Hematopoietic multipotent progenitor cell treated with erythropoietin and hydrocortisone succinate and interleukin-3 and kit ligand, for 6 days (in vitro differentiated cells): ENCODE data around the gene PDE9A.

Experiments
- DNase-seq: peaks from one replicate; pipeline ENCODE4 v3.0.0-alpha.2; 2015

The PDE9A gene

GRCh38 chr21:42658320-42659105 lies 5.1 kb downstream of the PDE9A start:
- no peak for DNase-seq

- DNase-seq: no peak
These were observed 6.1 kb downstream of the PDE9A start for GRCh38 chr21:42659416-42660117.

- no peak for DNase-seq
These were observed 6.7 kb downstream of the PDE9A start for GRCh38 chr21:42660118-42660470.

GRCh38 chr21:42661688-42662429 lies 8.4 kb downstream of the PDE9A start:
- DNase-seq: no peak

GRCh38 chr21:42662430-42663199 lies 9.2 kb downstream of the PDE9A start:
- DNase-seq: no peak

- DNase-seq: peak; percentile 35
These were observed 9.9 kb downstream of the PDE9A start for GRCh38 chr21:42663200-42663750.

GRCh38 chr21:42663860-42664535 lies 10.6 kb downstream of the PDE9A start:
- no peak for DNase-seq

GRCh38 chr21:42664614-42665013 lies 11.2 kb downstream of the PDE9A start:
- no peak for DNase-seq

- DNase-seq: peak; percentile 93
These were observed 11.6 kb downstream of the PDE9A start for GRCh38 chr21:42665026-42665425.

GRCh38 chr21:42665484-42665883 lies 12.1 kb downstream of the PDE9A start:
- DNase-seq: peak; percentile 20

- peak; percentile 76 for DNase-seq
These were observed 12.8 kb downstream of the PDE9A start for GRCh38 chr21:42666023-42666747.

- DNase-seq: no peak
These were observed 13.5 kb downstream of the PDE9A start for GRCh38 chr21:42666925-42667324.

GRCh38 chr21:42668298-42668992 lies 15.0 kb downstream of the PDE9A start:
- no peak for DNase-seq

- no peak for DNase-seq
These were observed 15.6 kb downstream of the PDE9A start for GRCh38 chr21:42669041-42669440.

GRCh38 chr21:42670058-42670880 lies 16.8 kb downstream of the PDE9A start:
- DNase-seq: no peak

- peak; percentile 74 for DNase-seq
These were observed 17.5 kb downstream of the PDE9A start for GRCh38 chr21:42670884-42671283.

- DNase-seq: peak; percentile 20
These were observed 18.6 kb downstream of the PDE9A start for GRCh38 chr21:42671778-42672593.

GRCh38 chr21:42672699-42673458 lies 19.5 kb downstream of the PDE9A start:
- no peak for DNase-seq
